Measurements from ENCODE around the gene HPGDS. TPM values are rescaled to one million over a fixed set of nuclear protein-coding genes. Genes with fewer than 3 reads are reported as not detected.
"Not testable (repeated sequence)": the region's sequence is repeated elsewhere in the genome, so short reads cannot be mapped to it uniquely, and the experiment has no call there.

The HPGDS gene
- 1 to 10 TPM in 5 of 9 donors, under 1 TPM in 4; 0.48 to 3.1 (median 1.5) TPM for total RNA-seq
- 1 to 10 TPM; 1.1 to 1.4 (median 1.2) TPM for polyA plus RNA-seq
- long read RNA-seq, donor 1: 0 reads
- long read RNA-seq, donor 2: 0 reads
- long read RNA-seq, donor 3: 0 reads
- long read RNA-seq, donor 4, partial matches to known transcripts: 0 of 1 reads
- long read RNA-seq, donor 4, other reads (novel, unspliced or antisense): 0 of 1 reads
- long read RNA-seq, donor 5: 0 reads
- long read RNA-seq, donor 6: 0 reads
- long read RNA-seq, donor 7: 0 reads
- long read RNA-seq, donor 8, partial matches to known transcripts: 35 of 49 reads
- long read RNA-seq, donor 8, other reads (novel, unspliced or antisense): 13 of 49 reads
- long read RNA-seq, donor 9: 0 reads
- long read RNA-seq, donor 10, partial matches to known transcripts: 0 of 1 reads
- long read RNA-seq, donor 10, other reads (novel, unspliced or antisense): 0 of 1 reads

DNA sequence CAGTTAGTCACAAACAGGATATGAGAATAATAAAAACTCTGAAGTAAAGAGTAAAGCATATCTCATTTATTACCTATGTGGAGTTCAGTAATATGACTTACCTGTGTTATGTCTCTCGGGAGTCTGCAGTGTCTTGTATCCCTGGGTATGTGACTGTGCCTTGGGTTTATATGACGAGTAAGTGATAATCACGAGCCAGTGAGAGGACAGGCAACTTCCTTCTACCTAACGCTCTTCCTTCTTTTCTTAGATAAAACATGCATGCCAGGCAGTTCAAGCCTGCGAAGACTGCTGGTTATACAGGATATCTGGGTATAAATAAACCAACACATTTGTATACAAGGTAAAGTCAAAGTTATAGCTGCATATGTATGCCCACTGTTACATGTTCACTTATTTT is at the start of gene HPGDS:
TSS of gene HPGDS (minus strand) at position 143 of the 400 bp plus-strand sequence. CDS start 8,207 bp downstream, outside the sequence.
- Histone ChIP-seq H3K4me1 (replicated peaks in 1 of 2) (no peaks in the 10 kb centered on the region), H3K36me3 (replicated peaks in 1 of 2) (no peaks in the 10 kb centered on the region), H3K27ac (peak within 1 kb of the TSS in 1 of 5 donors; percentile 22), H3K9me3 (replicated peaks in 1 of 3) (no peaks in the 10 kb centered on the region), H3K27me3 (no peaks in the 10 kb centered on the region), H3K4me3 (peak within 1 kb of the TSS in 1 of 4 donors; percentile 20)
- intact Hi-C loops (cut with DNase I): no loop called here
- DNase-seq: peak in 1 of 7 donors; percentile 12
- TF ChIP-seq, protein P1, sequence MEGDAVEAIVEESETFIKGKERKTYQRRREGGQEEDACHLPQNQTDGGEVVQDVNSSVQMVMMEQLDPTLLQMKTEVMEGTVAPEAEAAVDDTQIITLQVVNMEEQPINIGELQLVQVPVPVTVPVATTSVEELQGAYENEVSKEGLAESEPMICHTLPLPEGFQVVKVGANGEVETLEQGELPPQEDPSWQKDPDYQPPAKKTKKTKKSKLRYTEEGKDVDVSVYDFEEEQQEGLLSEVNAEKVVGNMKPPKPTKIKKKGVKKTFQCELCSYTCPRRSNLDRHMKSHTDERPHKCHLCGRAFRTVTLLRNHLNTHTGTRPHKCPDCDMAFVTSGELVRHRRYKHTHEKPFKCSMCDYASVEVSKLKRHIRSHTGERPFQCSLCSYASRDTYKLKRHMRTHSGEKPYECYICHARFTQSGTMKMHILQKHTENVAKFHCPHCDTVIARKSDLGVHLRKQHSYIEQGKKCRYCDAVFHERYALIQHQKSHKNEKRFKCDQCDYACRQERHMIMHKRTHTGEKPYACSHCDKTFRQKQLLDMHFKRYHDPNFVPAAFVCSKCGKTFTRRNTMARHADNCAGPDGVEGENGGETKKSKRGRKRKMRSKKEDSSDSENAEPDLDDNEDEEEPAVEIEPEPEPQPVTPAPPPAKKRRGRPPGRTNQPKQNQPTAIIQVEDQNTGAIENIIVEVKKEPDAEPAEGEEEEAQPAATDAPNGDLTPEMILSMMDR (IDR thresholded peaks at IDR 0.05): no peak
- no peak for TF ChIP-seq POLR2A (IDR thresholded peaks at IDR 0.05)
- 72 to 85% (median 75%) methylated on average over 5 of the region's 5 CpGs for WGBS, 4 donors

DNA sequence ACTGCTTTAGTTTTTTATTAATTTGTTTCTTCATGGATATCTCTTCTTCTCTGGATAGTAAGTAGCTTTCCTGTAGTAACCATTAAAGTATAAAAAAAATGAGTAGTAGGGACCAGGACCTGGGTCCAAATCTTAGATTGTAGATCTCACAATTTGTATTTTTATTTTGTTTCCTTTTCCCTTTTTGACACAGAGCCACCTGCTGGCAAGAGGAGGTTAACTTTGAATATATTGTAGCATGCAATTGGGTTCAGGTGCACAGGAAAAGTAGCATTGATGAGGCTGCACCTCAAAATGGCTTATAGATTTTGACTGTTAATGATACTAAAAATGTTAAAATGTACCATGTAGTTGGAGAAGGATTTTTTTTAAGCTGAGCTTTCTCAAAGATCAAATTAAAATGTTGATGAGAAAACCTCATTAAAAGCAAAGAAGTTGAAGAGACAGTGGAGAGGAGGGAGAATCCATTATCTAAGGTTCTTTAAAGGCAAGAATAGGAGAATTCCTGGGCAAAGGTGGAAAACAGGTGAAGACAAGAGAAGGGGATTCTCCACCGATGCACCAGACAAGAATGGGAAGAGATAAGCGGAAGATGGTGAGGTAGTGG is 48.3 kb upstream of the HPGDS start:
- Histone ChIP-seq H3K4me1 (replicated peaks in 1 of 2) (no peaks in the 10 kb centered on the region), H3K27ac (no peak overlapping the region), H3K36me3 (replicated peaks in 1 of 2) (no peaks in the 10 kb centered on the region), H3K9me3 (replicated peaks in 1 of 3) (no peaks in the 10 kb centered on the region), H3K27me3 (no peaks in the 10 kb centered on the region), H3K4me3 (no peak overlapping the region)
- peak in 3 of 7 donors; percentile 14 to 50 (median 34) for DNase-seq
- intact Hi-C loops (cut with DNase I): no loop called here
- 87 to 98% (median 89%) methylated on average over 2 of the region's 2 CpGs for WGBS, 4 donors
- TF ChIP-seq, protein P1 (IDR thresholded peaks at IDR 0.05): peak; percentile 29 to 67 (median 54)
- no peak for TF ChIP-seq POLR2A (IDR thresholded peaks at IDR 0.05)

DNA sequence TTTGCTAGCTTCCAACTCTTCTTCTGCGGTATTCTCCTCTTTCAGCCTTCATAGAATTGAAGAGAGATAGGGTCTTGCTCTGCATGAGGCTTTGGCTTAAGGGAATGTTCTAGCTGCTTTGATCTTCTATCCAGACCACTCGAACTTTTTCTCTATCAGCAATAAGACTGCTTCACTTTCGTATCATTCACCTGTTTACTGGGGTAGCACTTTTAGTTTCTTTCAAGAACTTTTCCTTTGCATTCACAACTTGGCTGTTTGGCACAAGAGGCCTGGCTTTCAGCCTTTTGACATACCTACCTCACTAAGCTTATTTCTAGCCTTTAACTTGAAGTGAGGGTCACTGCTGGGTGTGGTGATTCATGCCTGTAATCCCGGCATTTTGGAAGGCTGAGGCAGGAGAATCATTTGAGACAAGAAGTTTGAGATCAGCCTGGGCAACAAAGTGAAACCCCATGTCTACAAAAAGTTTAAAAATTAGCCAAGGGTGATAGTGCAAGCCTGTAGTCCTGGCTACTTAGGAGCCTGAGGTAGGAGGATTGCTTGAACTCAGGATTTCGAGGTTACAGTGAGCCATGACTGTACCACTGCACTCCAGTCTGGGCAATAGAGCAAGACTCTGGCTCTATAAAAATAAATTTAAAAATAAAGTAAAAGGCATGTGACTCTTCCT is 47.1 kb upstream of the HPGDS start:
- Histone ChIP-seq H3K4me1 (replicated peaks in 1 of 2) (no peaks in the 10 kb centered on the region), H3K4me3 (no peak overlapping the region), H3K9me3 (replicated peaks in 1 of 3) (no peaks in the 10 kb centered on the region), H3K27me3 (no peaks in the 10 kb centered on the region), H3K27ac (no peak overlapping the region), H3K36me3 (replicated peaks in 1 of 2) (no peaks in the 10 kb centered on the region)
- 83 to 88% (median 85%) methylated on average over 5 of the region's 5 CpGs for WGBS, 4 donors
- TF ChIP-seq POLR2A (IDR thresholded peaks at IDR 0.05): no peak
- TF ChIP-seq, protein P1 (IDR thresholded peaks at IDR 0.05): no peak
- no peak for DNase-seq
- intact Hi-C loops (cut with DNase I): loop anchor here in 1 of 2 donors (5.0 kb wide), 1 partner anchor 87 kb away; no protein-coding TSS in a partner anchor

DNA sequence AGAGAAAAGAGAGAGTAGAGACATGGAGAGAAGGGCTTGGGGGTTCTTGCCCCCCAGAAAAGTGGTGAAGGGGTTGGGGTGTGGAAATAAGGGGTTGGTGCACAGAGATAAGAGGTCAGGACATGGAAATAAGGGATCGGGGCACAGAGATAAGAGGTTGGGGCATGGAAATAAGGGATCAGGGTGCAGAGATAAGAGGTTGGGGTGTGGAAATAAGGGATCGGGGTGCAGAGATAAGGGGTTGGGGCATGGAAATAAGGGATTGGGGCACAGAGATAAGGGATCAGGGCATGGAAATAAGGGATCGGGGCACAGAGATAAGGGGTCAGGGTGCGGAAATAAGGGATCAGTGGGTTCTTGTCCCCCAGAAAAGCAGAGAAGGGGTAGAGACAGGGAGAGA is 45.3 kb upstream of the HPGDS start:
- H3K4me3 ChIP-seq; DNase-seq; H3K9me3 ChIP-seq (replicated peaks in 1 of 3); H3K4me1 ChIP-seq (replicated peaks in 1 of 2); H3K36me3 ChIP-seq (replicated peaks in 1 of 2); H3K27ac ChIP-seq; H3K27me3 ChIP-seq: not testable (repeated sequence)
- 67 to 80% (median 73%) methylated on average over 4 of the region's 4 CpGs for WGBS, 4 donors
- intact Hi-C loops (cut with DNase I): loop anchor here in 1 of 2 donors (5.0 kb wide), 1 partner anchor 86 kb away; no protein-coding TSS in a partner anchor

DNA sequence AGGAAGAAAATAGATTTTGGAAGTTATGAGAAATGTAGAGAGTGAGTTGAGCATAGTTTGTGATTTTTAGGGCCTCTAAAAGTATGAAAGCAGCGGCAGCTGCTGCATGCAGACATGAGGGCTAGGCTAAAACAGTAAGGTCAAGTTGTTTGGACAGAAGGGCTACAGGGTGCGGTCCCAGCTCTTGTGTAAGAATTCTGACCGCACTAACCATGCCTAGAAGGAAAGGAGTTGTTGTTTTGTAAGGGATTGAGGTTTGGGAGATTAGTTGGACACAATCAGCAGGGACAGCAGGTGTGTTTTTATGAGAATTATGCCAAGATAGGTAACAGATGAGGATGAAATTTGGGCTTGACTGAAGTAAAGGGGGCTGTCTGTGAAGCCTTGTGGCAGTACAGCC is 42.8 kb upstream of the HPGDS start:
- WGBS, 4 donors: 62 to 81% (median 77%) methylated on average over 3 of the region's 3 CpGs
- H3K4me1 ChIP-seq (replicated peaks in 1 of 2); H3K9me3 ChIP-seq (replicated peaks in 1 of 3); DNase-seq; H3K27ac ChIP-seq; H3K27me3 ChIP-seq; H3K36me3 ChIP-seq (replicated peaks in 1 of 2); H3K4me3 ChIP-seq: not testable (repeated sequence)
- intact Hi-C loops (cut with DNase I): loop anchor here in 1 of 2 donors (5.0 kb wide), 1 partner anchor 83 kb away; no protein-coding TSS in a partner anchor

DNA sequence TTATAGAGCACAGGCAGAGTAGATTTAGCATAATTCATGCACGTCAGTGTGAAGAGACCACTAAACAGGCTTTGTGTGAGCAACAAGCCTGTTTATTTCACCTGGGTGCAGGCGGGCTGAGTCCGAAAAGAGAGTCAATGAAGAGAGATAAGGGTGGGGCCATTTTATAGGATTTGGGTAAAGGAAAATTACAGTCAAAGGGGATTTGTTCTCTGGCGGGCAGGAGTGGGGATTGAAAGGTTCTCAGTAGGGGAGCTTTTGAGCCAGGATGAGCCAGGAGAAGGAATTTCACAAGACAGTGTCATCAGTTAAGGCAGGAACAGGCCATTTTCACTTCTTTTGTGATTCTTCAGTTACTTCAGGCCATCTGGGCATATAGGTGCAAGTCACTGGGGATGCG is 40.3 kb upstream of the HPGDS start:
- H3K9me3 ChIP-seq (replicated peaks in 1 of 3); intact Hi-C loops (cut with DNase I); H3K27ac ChIP-seq; H3K4me3 ChIP-seq; H3K36me3 ChIP-seq (replicated peaks in 1 of 2); H3K4me1 ChIP-seq (replicated peaks in 1 of 2); H3K27me3 ChIP-seq; DNase-seq: not testable (repeated sequence)
- WGBS, 4 donors: 75 to 80% (median 79%) methylated on average over 5 of the region's 5 CpGs
